Keratinocyte (primary cell): ENCODE measurements around the gene PDK1. TPM values are rescaled to one million over a fixed set of nuclear protein-coding genes. Genes with fewer than 3 reads are reported as not detected.

Experiments
- DNase-seq: peaks from one replicate; pipeline ENCODE4 v3.0.0-alpha.2; 2011; ENCODE audit warnings: low read depth, missing footprints, low spot score
- FAIRE-seq: peaks from 2 replicates; lab custom pipeline; 2011; peaks lifted over from hg19 to GRCh38; lab: Jason Lieb, UNC
- H2AFZ ChIP-seq: 2 replicates; pipeline ENCODE4 v1.6.0; 2012; ENCODE audit warnings: low read length, control low read depth, inconsistent platforms; ENCODE audit not compliant: control insufficient read depth
- H3K27ac ChIP-seq: 2 replicates; pipeline ENCODE4 v1.5.1; 2011; ENCODE audit warnings: low read length; ENCODE audit not compliant: control insufficient read depth, insufficient read depth
- H3K27me3 ChIP-seq: 3 replicates; pipeline ENCODE4 v1.6.0; 2011; ENCODE audit warnings: low read length; ENCODE audit not compliant: control insufficient read depth, insufficient read depth; ENCODE audit errors: extremely low read depth
- H3K36me3 ChIP-seq, 2 experiments: 2 replicates in 1 of 2; 3 replicates in 1 of 2; pipeline ENCODE4 v1.5.1; 2011; ENCODE audit warnings: low read length in 2 of 2, mild to moderate bottlenecking in 1 of 2; ENCODE audit not compliant: control insufficient read depth in 2 of 2, insufficient read depth in 2 of 2; ENCODE audit errors: extremely low read depth in 1 of 2
- H3K4me1 ChIP-seq: 3 replicates; pipeline ENCODE4 v1.5.1; 2011; ENCODE audit warnings: low read length; ENCODE audit not compliant: control insufficient read depth, insufficient read depth; ENCODE audit errors: extremely low read depth
- H3K4me2 ChIP-seq: 3 replicates; pipeline ENCODE4 v1.6.0; 2011; ENCODE audit warnings: low read depth, low read length; ENCODE audit not compliant: control insufficient read depth, insufficient read depth; ENCODE audit errors: extremely low read depth
- H3K4me3 ChIP-seq, 3 experiments: fragments of 200-600 bp in 1 of 3; sonication (generic) in 1 of 3; 2 replicates in 2 of 3; 3 replicates in 1 of 3; pipeline ENCODE4 v1.5.1; 2011 to 2016; ENCODE audit warnings: low read length in 3 of 3, mild to moderate bottlenecking in 3 of 3, control low read depth in 2 of 3, inconsistent platforms in 1 of 3, low read depth in 1 of 3, mixed read lengths in 1 of 3, mixed run types in 1 of 3, moderate library complexity in 1 of 3; ENCODE audit not compliant: control insufficient read depth in 2 of 3, insufficient read depth in 2 of 3; ENCODE audit errors: extremely low read depth in 1 of 3
- H3K79me2 ChIP-seq: 2 replicates; pipeline ENCODE4 v1.6.0; 2012; ENCODE audit warnings: low read length; ENCODE audit not compliant: control insufficient read depth, insufficient read depth
- H3K9ac ChIP-seq: 3 replicates; pipeline ENCODE4 v1.6.0; 2011; ENCODE audit warnings: low read length; ENCODE audit not compliant: control insufficient read depth, insufficient read depth; ENCODE audit errors: extremely low read depth
- H3K9me1 ChIP-seq: 3 replicates; pipeline ENCODE4 v1.6.0; 2011; ENCODE audit warnings: low read length; ENCODE audit not compliant: control insufficient read depth, insufficient read depth; ENCODE audit errors: extremely low read depth
- H3K9me3 ChIP-seq: 2 replicates; pipeline ENCODE4 v1.5.1; 2012; ENCODE audit warnings: low read depth, low read length; ENCODE audit not compliant: control insufficient read depth
- H4K20me1 ChIP-seq: 3 replicates; pipeline ENCODE4 v1.6.0; 2011; ENCODE audit warnings: low read length; ENCODE audit not compliant: control insufficient read depth, insufficient read depth; ENCODE audit errors: extremely low read depth
- CTCF ChIP-seq, 3 experiments: IDR thresholded peaks in 1 of 3; conservative IDR thresholded peaks in 1 of 3; optimal IDR thresholded peaks in 1 of 3; 2 replicates in 2 of 3; 3 replicates in 1 of 3; pipeline versions ENCODE3 to v1.5.1; 2011; ENCODE audit warnings: low read length in 3 of 3, mild to moderate bottlenecking in 3 of 3, moderate library complexity in 2 of 3, control low read depth in 1 of 3, inconsistent platforms in 1 of 3; ENCODE audit not compliant: insufficient read depth in 2 of 3; ENCODE audit errors: extremely low read depth in 1 of 3
- EZH2 ChIP-seq: IDR thresholded peaks from one replicate; pipeline ENCODE4 v1.6.1; 2012; ENCODE audit warnings: inconsistent platforms, mild to moderate bottlenecking, low read length, moderate library complexity
- dilution Hi-C: fragments of 300-500 bp; cut with MboI; formaldehyde crosslinking; loops from one replicate; pipeline ENCODE4 v1.7.0; 2020; ENCODE audit warnings: low sequenced_read_pairs; ENCODE audit not compliant: extremely low pct_ligation_motif_present
- polyA plus RNA-seq, 5 experiments: library from polyadenylated mRNA; depleted of rRNA in 3 of 5; stranded (reverse) in 3 of 5; stranded (forward) in 1 of 5; unstranded in 1 of 5; fragments of >200 nt; gene quantifications; 1 replicate in 1 of 5; 2 replicates in 3 of 5; 3 replicates in 1 of 5; pipeline versions ENCODE4 v1.2.1 to v1.2.3, GENCODE V29; 2011 to 2012; ENCODE audit warnings: missing spikeins in 2 of 5, low read depth in 1 of 5, low replicate concordance in 1 of 5

PDK1 gene
- polyA plus RNA-seq, 1 donor (not counting 4 experiments of a cell fraction or from before 2014, with no cell fraction given), result 29.2 TPM

GRCh38 chr2:172614932-172615331 lies 59.0 kb downstream of the PDK1 start:
- Histone ChIP-seq H3K9me3 (no peaks in the 10 kb centered on the region), H3K27ac (no peak overlapping the region), H2AFZ (no peak overlapping the region), H3K4me1 (no peaks in the 10 kb centered on the region), H3K79me2 (no peaks in the 10 kb centered on the region), H3K9me1 (no peaks in the 10 kb centered on the region), H3K9ac (no peak overlapping the region), H3K4me3 (no peak overlapping the region), H3K27me3 (no peaks in the 10 kb centered on the region), H4K20me1 (no peaks in the 10 kb centered on the region), H3K4me2 (no peak overlapping the region), H3K36me3 (peaks cover 0 to 1% of the 10 kb centered on the region in 2 experiments)
- dilution Hi-C loops, result no loop called here
- no peak for DNase-seq
- TF ChIP-seq CTCF (optimal IDR thresholded peaks at IDR 0.05 in 1 of 3, IDR thresholded peaks at IDR 0.05 in 1 of 3, conservative IDR thresholded peaks at IDR 0.05 in 1 of 3; ENCODE audit: extremely low read depth in 1 of 3, insufficient read depth in 2 of 3, low read length in 3 of 3) (no peak), EZH2 (no peak)
- no peak for FAIRE-seq

- dilution Hi-C loops, result no loop called here
- no peaks in the 10 kb centered on the region for H3K27me3 ChIP-seq
- H3K4me2 ChIP-seq, result no peak overlapping the region
- DNase-seq (no peak), FAIRE-seq (no peak)
- no peaks in the 10 kb centered on the region for H3K9me3 ChIP-seq
- H3K4me1 ChIP-seq, result no peaks in the 10 kb centered on the region
- peaks cover 0 to 1% of the 10 kb centered on the region in 2 experiments for H3K36me3 ChIP-seq
- no peaks in the 10 kb centered on the region for H4K20me1 ChIP-seq
- H3K79me2 ChIP-seq, result no peaks in the 10 kb centered on the region
- no peaks in the 10 kb centered on the region for H3K9me1 ChIP-seq
- H2AFZ ChIP-seq, result no peak overlapping the region
- TF ChIP-seq CTCF (optimal IDR thresholded peaks at IDR 0.05 in 1 of 3, IDR thresholded peaks at IDR 0.05 in 1 of 3, conservative IDR thresholded peaks at IDR 0.05 in 1 of 3; ENCODE audit: extremely low read depth in 1 of 3, insufficient read depth in 2 of 3, low read length in 3 of 3) (no peak), EZH2 (no peak)
- no peak overlapping the region for H3K9ac ChIP-seq
- no peak overlapping the region for H3K27ac ChIP-seq
- no peak overlapping the region for H3K4me3 ChIP-seq
Measured at GRCh38 chr2:172615727-172616261, 59.9 kb downstream of the PDK1 start.
